Stimulated activated CD8-positive, alpha-beta memory T cell treated with anti-CD3 and anti-CD28 coated beads, Interleukin-7, amount 100 ng/mL, for 24 hours (primary cell): Measurements from ENCODE around the gene COPS9.

ENCODE experiments used
- DNase-seq: peaks from one replicate; pipeline ENCODE4 v3.0.0-alpha.2; 2020; ENCODE audit warnings: low read depth

The COPS9 gene

GRCh38 chr2:240134466-240134865, 1.6 kb downstream of the COPS9 start:
- DNase-seq, result no peak

- DNase-seq, result no peak
Measured at GRCh38 chr2:240133401-240133800, 2.7 kb downstream of the COPS9 start.

GRCh38 chr2:240132651-240132980, 3.5 kb downstream of the COPS9 start:
- no peak for DNase-seq

- no peak for DNase-seq
Measured at GRCh38 chr2:240131941-240132650, 4.0 kb downstream of the COPS9 start.

- no peak for DNase-seq
Measured at GRCh38 chr2:240131296-240131695, 4.8 kb downstream of the COPS9 start.

GRCh38 chr2:240130393-240131195, 5.5 kb downstream of the COPS9 start:
- DNase-seq, result no peak

GRCh38 chr2:240129731-240130392, 6.2 kb downstream of the COPS9 start:
- DNase-seq, result no peak

GRCh38 chr2:240129311-240129710, 6.8 kb downstream of the COPS9 start:
- DNase-seq, result no peak

- DNase-seq, result no peak
Measured at GRCh38 chr2:240128608-240129145, 7.4 kb downstream of the COPS9 start.

GRCh38 chr2:240127911-240128607, 8.0 kb downstream of the COPS9 start:
- DNase-seq, result no peak

- DNase-seq, result no peak
Measured at GRCh38 chr2:240127191-240127750, 8.8 kb downstream of the COPS9 start.

- no peak for DNase-seq
Measured at GRCh38 chr2:240126731-240127130, 9.4 kb downstream of the COPS9 start.

- no peak for DNase-seq
Measured at GRCh38 chr2:240125742-240126141, 10.4 kb downstream of the COPS9 start.

GRCh38 chr2:240124651-240125030, 11.5 kb downstream of the COPS9 start:
- DNase-seq, result no peak

- no peak for DNase-seq
Measured at GRCh38 chr2:240123821-240124650, 12.1 kb downstream of the COPS9 start.

- DNase-seq, result no peak
Measured at GRCh38 chr2:240121675-240122074, 14.4 kb downstream of the COPS9 start.

- DNase-seq, result no peak
Measured at GRCh38 chr2:240121190-240121589, 14.9 kb downstream of the COPS9 start.

- DNase-seq, result no peak
Measured at GRCh38 chr2:240114233-240114632, 21.9 kb downstream of the COPS9 start.

GRCh38 chr2:240112914-240113690, 23.0 kb downstream of the COPS9 start:
- no peak for DNase-seq

- DNase-seq, result no peak
Measured at GRCh38 chr2:240111253-240111652, 24.9 kb downstream of the COPS9 start.
